Brain microvascular endothelial cell (primary cell): ENCODE measurements around the gene STT3B.
"Not testable (repeated sequence)": the region's sequence is repeated elsewhere in the genome, so short reads cannot be mapped to it uniquely, and the experiment has no call there.

Source experiments
- DNase-seq: peaks from one replicate; pipeline ENCODE4 v3.0.0-alpha.2; 2020
- H3K27ac ChIP-seq: fragments of 250-450 bp; sonication (Bioruptor Pico); 2 replicates; pipeline ENCODE4 v1.5.1; 2020; ENCODE audit warnings: mild to moderate bottlenecking, moderate library complexity
- H3K27me3 ChIP-seq: fragments of 250-450 bp; sonication (Bioruptor Pico); replicated peaks from 2 replicates; pipeline ENCODE4 v1.5.1; 2020; ENCODE audit warnings: mild to moderate bottlenecking
- H3K36me3 ChIP-seq: fragments of 250-450 bp; sonication (Bioruptor Pico); replicated peaks from 2 replicates; pipeline ENCODE4 v1.5.1; 2020; ENCODE audit warnings: mild to moderate bottlenecking
- H3K4me3 ChIP-seq: 2 replicates; pipeline ENCODE4 v1.5.1; 2011; ENCODE audit warnings: low read depth, mild to moderate bottlenecking, control low read depth, low read length, moderate library complexity
- CTCF ChIP-seq: IDR thresholded peaks from 2 replicates; pipeline ENCODE4 v1.5.1; 2011; ENCODE audit warnings: low read depth, mild to moderate bottlenecking, moderate library complexity, low read length, control low read depth, inconsistent platforms; ENCODE audit errors: missing control alignments
- in situ Hi-C: cut with HindIII; loops from 2 replicates; pipeline ENCODE4 v1.10.0; 2017; ENCODE audit warnings: low sequenced_read_pairs, low pct_ligation_motif_present

Gene STT3B

GRCh38 chr3:31502803-31503221 lies 29.9 kb upstream of the STT3B start:
- in situ Hi-C loops = no loop called here
- no peak for DNase-seq
- H3K4me3 ChIP-seq = no peak overlapping the region
- peaks cover 13% of the 10 kb centered on the region for H3K27me3 ChIP-seq
- no peak overlapping the region for H3K27ac ChIP-seq
- no peak for TF ChIP-seq CTCF
- no peaks in the 10 kb centered on the region for H3K36me3 ChIP-seq

GRCh38 chr3:31503456-31503855 lies 29.3 kb upstream of the STT3B start:
- no peak for TF ChIP-seq CTCF
- in situ Hi-C loops = no loop called here

GRCh38 chr3:31504230-31504629 lies 28.5 kb upstream of the STT3B start:
- H3K27ac ChIP-seq = no peak overlapping the region
- peaks cover 12% of the 10 kb centered on the region for H3K27me3 ChIP-seq
- DNase-seq = no peak
- no peaks in the 10 kb centered on the region for H3K36me3 ChIP-seq
- no peak overlapping the region for H3K4me3 ChIP-seq
- in situ Hi-C loops = no loop called here
- TF ChIP-seq CTCF = no peak

More at GRCh38 chr3:31503456-31503855, 29.3 kb upstream of the STT3B start:
- Histone ChIP-seq H3K4me3 (no peak overlapping the region), H3K27ac (no peak overlapping the region), H3K36me3 (no peaks in the 10 kb centered on the region), H3K27me3 (peaks cover 13% of the 10 kb centered on the region)
- DNase-seq = no peak

GRCh38 chr3:31505371-31506048 lies 27.2 kb upstream of the STT3B start:
- no peak overlapping the region for H3K4me3 ChIP-seq
- H3K27me3 ChIP-seq = peaks cover 9% of the 10 kb centered on the region
- H3K36me3 ChIP-seq = no peaks in the 10 kb centered on the region
- no peak for TF ChIP-seq CTCF
- DNase-seq = no peak
- no peak overlapping the region for H3K27ac ChIP-seq
- in situ Hi-C loops = no loop called here

GRCh38 chr3:31506515-31506914 lies 26.2 kb upstream of the STT3B start:
- DNase-seq, H3K36me3 ChIP-seq, in situ Hi-C loops, H3K4me3 ChIP-seq, H3K27ac ChIP-seq, H3K27me3 ChIP-seq: not testable (repeated sequence)

GRCh38 chr3:31508452-31509146 lies 24.1 kb upstream of the STT3B start:
- Histone ChIP-seq H3K36me3 (no peaks in the 10 kb centered on the region), H3K27me3 (peaks cover 4% of the 10 kb centered on the region), H3K27ac (no peak overlapping the region), H3K4me3 (no peak overlapping the region)
- no peak for DNase-seq
- TF ChIP-seq CTCF = no peak
- in situ Hi-C loops = no loop called here
